Prostate gland (tissue), 2 donors: Measurements from ENCODE around the gene CYP46A1.

Source experiments
- CTCF ChIP-seq, 4 experiments: fragments of 200-600 bp in 2 of 4; fragments of 450-650 bp in 2 of 4; sonication (generic) in 2 of 4; IDR thresholded peaks; 1 replicate in 3 of 4; 2 replicates in 1 of 4; pipeline ENCODE4 v1.5.1; 2016 to 2019; ENCODE audit warnings: antibody characterized with exemption in 4 of 4, mild to moderate bottlenecking in 2 of 4, moderate library complexity in 2 of 4
- POLR2AphosphoS5 ChIP-seq: sonication (generic); formaldehyde crosslinking; IDR thresholded peaks from one replicate; pipeline ENCODE4 v1.6.1; 2017; ENCODE audit warnings: antibody characterized with exemption

- no peak for TF ChIP-seq POLR2AphosphoS5
- no peak for TF ChIP-seq CTCF (IDR thresholded peaks at IDR 0.05)
Observed at GRCh38 chr14:99698236-99698635, 14.1 kb downstream of the CYP46A1 start.
